ENCODE results near the gene STOX1.
"Not testable (repeated sequence)": the region's sequence is repeated elsewhere in the genome, so short reads cannot be mapped to it uniquely, and the experiment has no call there.

STOX1 gene

GRCh38 chr10:68829521-68829920, 2.2 kb downstream of the STOX1 start:
- DNase-seq, result no peak

DNA sequence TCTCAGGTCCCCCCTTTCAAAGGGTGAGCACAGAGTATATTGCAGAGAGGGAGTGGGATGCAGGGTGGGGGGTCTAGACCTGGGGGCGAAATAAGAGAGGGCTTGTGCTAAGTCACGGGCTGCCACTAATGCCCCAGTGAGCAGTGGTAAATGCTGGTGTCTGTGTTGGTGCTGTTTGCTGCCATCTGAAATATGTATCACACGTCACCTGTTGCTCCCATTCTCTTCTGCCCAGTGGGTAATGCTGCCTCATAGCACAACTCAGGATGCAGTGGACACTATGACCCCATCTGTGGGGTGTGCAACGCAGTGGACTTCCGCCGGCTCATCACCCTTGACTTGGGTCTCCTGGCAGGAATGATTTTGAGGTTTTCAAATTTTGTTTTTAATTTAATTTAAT, 2.6 kb downstream of the STOX1 start:
- DNase-seq, result no peak

DNA sequence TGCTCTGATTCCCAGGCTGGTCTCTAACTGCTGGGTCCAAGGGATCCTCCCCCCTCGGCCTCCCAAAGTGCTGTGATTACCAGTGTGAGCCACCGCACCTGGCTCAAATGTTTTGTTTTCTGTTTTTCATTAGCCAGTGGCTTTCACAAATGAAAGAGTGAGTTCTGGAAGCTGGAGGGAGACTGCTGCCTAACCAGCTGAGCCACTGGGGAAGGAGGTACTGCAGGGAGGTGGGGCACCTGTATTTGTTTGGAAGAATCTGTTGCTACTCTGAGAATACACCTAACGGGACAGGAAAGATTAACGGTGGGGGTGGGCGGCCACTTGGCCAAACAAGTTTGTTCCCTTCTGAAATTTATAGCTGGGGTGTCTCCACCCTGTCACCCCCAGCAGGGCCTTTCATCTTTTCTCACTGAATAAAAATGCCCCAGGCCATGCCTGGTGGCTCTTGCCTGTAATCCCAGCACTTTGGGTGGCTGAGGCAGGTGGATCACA, 4.7 kb downstream of the STOX1 start:
- DNase-seq, result no peak

DNA sequence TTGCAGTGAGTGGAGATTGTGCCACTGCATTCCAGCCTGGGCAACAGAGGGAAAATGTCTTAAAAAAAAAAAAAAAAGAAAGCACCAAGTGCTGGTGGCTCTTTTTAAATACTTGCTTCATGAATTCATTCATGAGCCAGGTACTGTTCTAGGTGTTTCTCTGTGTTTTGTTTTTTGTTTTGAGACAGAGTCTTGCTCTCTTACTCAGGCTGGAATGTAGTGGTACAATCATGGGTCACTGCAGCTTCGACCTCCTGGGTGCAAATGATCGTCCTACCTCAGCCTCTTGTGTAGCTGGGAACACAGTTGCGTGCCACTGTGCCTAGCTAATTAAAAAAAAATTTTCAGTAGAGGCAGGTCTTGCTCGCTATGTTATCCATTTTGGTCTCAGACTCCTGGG, 5.3 kb downstream of the STOX1 start:
- no peak for DNase-seq

DNA sequence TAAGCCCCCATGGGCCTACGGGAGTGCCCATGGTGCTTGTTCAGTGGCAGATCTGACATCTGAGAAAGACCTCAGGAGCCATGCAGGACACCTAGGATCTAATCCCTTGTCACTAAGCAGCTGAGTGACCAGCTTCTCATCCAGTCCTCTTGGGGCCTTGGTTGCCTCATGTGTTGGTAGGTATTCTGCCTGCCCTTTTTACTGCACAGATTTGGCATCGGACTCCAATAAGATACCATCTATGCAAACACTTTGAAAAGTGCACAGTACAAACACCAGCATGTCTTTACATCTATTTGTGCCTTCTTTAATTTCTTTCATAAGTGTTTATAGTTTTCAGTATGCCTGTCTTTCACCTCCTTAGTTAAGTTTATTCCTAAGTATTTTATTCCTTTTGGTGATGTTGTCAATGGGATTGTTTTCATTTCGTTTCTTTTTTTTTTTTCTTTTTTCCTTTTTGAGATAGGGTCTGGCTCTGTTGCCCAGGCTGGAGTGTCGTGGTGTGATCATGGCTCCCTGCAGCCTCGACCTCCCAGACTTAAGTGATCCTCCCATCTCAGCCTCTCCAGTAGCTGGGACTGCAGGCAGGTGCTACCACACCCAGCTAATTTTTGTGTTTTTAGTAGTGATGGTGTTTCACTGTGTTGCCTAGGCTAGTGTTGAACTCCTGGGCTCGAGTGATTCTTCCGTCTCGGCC, 10.4 kb downstream of the STOX1 start:
- DNase-seq, result no peak

GRCh38 chr10:68840650-68841049, 13.3 kb downstream of the STOX1 start:
- DNase-seq, result not testable (repeated sequence)

- DNase-seq, result no peak
Measured at GRCh38 chr10:68848281-68848680, 20.9 kb downstream of the STOX1 start.

- no peak for DNase-seq
Measured at GRCh38 chr10:68848806-68849205, 21.5 kb downstream of the STOX1 start.

- no peak for DNase-seq
Measured at GRCh38 chr10:68856352-68856751, 29.0 kb downstream of the STOX1 start.

DNA sequence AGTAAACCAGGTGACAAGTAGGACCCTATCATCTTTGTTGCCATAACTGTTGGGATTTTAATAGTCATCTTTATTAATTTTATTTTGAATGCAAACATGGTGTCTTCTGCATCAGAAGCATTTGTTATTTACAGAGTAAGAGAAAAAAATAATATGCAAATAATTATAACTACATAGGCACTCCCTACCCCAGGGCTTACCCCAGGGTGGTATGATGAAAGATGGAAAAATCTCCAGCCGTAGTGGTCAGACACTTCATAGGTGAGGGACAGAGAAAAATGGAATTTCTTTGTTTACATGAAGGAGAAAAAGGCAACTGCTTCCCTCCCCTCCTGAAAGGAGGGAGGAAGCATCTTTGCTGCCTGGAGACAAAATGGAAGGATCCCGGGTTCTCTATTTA, 29.7 kb downstream of the STOX1 start:
- no peak for DNase-seq

DNA sequence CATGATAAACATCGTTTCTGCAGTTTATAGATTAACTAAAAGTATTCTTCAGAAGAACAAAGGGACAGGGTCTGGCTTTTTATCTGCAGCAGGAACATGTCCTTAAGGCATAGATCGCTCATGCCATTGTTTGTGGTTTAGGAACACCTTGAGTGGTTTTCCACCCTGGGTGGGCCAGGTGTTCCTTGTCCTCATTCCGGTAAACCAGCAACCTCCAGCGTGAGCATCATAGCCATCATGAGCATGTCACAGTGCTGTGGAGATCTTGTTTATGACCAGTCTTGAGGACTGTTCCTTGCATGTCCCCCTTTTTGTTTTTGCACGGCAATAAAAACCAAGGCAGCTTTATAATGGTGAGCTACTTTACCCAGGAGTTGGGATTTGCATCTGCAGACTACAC, 33.9 kb downstream of the STOX1 start:
- no peak for DNase-seq

GRCh38 chr10:68864611-68865010, 37.3 kb downstream of the STOX1 start:
- DNase-seq, result no peak

GRCh38 chr10:68868173-68868572, 40.8 kb downstream of the STOX1 start:
- DNase-seq, result not testable (repeated sequence)

DNA sequence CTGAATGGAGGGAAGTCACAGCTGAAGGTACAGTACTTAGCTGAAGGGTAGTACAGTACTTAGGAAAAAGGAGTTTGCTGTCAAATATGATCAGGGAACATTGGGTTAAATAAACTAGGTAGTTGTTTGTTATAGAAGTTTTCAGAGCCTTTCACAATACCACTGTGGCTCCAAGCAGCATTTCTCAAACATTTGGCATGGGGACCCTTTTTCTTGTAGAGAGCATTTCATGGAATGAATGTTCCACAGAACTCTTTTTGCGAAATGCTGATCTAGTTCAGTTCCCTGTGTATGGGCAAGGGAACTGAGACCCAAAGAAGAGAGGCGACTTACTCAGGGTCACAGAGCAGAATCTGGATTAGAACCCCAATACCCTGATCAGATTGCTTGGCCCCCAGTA, 42.3 kb downstream of the STOX1 start:
- no peak for DNase-seq

- DNase-seq, result no peak
Measured at GRCh38 chr10:68870061-68870460, 42.7 kb downstream of the STOX1 start.

DNA sequence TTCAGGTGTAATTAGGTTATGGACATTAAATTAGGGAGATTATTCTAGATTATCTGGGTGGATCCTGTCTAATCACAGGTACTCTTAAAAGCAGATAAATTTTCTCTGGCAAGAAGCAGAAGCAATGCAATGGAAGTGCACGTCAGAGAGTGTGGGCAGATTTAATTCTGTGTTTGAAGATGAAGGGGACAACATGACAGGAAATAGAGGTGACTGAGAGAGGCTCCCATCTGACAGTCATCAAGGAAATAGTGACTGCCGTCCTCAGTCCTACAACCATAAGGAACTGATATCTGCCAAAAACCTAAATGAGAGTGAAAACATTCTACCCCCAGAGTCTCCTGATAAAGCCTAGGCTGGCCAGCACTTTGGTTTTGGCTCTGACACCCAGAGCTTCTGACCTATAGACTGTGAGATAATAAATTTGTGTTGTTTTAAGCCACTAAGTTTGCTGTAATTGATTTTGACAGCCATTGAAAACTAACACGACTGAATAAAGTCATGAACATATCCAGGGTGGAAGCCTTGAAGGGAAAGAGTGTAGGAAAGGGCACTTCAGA, 43.3 kb downstream of the STOX1 start:
- peak in 1 of 2 experiments; percentile 38 for DNase-seq

- no peak for DNase-seq
Measured at GRCh38 chr10:68871105-68871711, 43.9 kb downstream of the STOX1 start.

DNA sequence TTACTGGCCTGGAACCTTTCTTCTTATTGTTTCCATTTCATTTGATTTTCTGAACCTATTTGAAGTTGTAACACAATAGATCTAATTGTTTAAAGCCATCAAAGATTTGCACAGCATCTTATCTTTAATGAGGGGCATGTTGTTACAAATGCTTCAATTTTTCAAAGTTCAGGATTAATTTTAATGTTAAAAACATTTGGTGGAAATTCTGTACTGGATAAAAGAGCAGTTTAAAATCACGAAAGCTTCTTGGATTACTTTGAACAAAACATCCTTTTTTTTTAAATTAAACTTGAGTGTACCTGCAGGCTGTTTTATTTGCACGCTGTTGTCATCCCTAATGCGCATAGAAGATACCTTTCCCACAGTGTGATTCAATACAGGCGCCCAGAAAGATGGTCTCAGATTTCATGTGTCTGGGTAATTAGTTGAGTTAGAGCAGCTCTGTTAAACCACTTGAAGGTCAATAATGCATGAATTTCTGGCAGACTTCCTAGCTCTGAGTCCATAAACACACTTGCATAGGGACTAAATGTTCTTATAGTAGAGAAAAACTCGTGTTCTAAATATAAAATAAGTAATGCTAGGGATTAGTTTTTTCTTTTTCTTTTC, 44.5 kb downstream of the STOX1 start:
- no peak for DNase-seq

- no peak for DNase-seq
Measured at GRCh38 chr10:68876246-68877138, 49.2 kb downstream of the STOX1 start.

- DNase-seq, result no peak
Measured at GRCh38 chr10:68877482-68878110, 50.3 kb downstream of the STOX1 start.

GRCh38 chr10:68878496-68878895, 51.2 kb downstream of the STOX1 start:
- no peak for DNase-seq

DNA sequence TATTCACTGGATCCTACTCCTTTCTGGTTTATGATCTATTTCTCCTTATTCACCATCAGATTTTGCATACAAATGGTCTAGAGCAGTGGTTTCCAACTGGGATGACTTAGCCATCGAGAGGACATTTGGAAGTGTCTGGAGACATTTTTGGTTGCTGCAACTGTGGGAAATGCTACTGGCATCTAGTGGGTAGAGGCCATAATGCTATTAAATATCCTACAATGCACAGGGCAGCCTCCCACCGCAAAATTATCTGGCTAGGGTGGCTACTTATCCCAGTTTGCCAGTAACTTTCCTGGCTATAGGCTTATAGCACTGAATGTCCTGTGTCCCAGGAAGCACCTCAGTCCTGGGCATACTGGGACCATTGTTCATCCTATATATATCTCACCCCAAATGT, 52.3 kb downstream of the STOX1 start:
- no peak for DNase-seq
